ENCODE measurements around the gene MGLL.

The MGLL gene

DNA sequence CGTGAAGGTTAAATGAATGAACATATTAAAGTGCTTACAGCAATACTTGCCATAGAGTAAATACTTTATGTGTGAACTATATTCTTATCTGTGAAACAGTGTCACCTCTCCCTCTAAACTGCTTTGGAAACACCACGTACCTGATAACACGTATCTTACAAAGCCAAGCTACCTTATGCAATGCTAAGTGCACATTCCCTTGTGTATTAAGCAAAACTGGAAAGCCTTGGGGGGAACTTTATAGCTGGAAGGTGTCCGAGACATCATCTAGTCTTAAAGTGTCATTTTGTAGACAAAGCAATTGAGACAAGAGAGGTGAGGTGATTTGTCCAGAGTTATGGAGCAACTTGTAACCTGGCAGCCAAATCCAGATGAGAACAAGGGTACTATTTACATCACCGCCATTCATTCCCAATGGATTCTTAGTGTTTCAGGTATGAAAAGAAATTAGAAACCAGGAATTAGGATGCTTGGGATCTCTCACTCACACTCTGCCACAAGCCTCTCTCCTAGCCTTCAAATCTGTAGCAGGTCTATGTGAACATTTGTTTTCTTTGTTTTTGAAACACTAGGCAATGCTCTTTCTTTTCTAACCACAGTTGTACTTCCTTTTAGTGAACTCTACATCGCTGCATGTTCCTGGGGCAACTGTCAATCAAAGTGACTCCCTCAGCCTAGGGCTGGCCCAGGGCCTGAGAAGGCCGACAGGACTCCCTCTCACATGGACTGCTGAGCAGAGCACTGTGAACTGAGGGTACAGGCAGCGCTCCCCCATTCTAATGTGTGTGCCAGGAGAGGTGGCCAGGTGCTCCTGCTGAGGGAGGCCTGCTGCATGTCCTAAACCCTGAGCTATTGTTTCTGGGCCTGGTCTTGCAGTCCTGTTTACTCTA, 13.9 kb upstream of the MGLL start:
- in situ Hi-C loops (cut with MboI; ENCODE audit: low sequenced_read_pairs) = no loop called here

DNA sequence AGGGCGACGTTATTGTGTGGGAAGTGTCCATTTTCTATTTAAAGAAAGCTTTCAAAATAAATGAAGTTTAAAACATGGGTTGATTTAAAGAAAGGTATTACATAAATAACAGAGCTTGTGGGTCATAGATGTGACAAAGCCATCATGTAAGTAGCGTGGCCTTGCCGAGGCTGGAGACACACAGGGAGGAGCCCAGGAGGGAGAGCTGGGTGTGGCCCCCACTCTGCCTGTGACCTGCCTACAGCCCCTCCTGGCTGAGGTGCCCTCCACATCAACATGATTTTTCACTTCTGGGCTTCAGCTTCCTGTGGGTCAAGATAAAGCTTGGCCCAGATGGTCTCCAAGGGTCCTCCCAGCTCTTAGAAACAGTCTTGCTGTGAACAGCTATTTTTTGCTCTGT, 12.5 kb upstream of the MGLL start:
- in situ Hi-C loops (cut with MboI; ENCODE audit: low sequenced_read_pairs) = no loop called here

GRCh38 chr3:127833281-127834032, 11.1 kb upstream of the MGLL start:
- in situ Hi-C loops (cut with MboI; ENCODE audit: low sequenced_read_pairs) = no loop called here

DNA sequence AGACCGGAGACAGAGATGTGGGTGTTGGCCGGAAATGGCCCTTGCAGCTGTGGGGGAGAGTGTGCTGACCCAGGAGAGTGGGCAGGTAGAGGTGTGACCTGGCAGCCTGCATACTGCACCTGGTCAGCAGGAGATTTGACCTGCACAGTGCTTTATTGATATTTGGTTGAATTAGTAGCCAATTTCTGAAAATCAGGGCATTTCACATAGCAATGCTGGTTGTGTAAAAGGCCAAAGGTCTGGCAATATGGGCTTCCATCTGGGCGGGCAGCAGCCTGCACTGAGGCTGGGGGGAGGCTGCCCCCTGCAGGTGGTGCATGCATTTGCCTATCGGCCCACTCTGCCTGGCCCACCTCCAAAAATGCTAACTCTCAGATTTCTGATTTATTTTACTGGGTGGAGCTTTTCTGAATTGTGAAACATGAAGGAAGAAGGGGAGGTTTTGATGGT, 9.4 kb upstream of the MGLL start:
- in situ Hi-C loops (cut with MboI; ENCODE audit: low sequenced_read_pairs) = no loop called here

DNA sequence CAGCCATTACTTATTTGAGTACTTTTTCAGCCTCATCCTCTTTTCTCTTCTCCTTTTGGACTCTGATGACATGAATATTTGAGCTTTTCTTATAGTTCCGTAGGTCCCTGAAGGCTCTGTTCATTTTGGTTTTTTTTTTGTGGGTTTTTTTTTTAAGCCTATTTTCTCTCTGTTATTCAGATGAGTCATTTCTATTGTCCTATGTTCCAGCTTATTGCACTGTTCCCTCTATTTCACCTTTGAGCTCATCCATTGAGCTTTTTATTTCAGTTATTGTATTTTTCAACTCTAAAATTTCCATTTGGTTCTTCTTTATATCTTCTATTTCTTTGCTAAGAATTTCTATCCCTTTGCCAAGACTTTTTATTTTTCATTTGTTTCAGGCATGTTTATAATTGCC, 7.2 kb upstream of the MGLL start:
- in situ Hi-C loops (cut with MboI; ENCODE audit: low sequenced_read_pairs) = no loop called here

GRCh38 chr3:127827808-127828207, 5.5 kb upstream of the MGLL start:
- in situ Hi-C loops (cut with MboI; ENCODE audit: low sequenced_read_pairs) = no loop called here

- in situ Hi-C loops (cut with MboI; ENCODE audit: low sequenced_read_pairs) = no loop called here
These were observed 3.4 kb upstream of the MGLL start for GRCh38 chr3:127825756-127826155.

GRCh38 chr3:127824151-127824825, 2.0 kb upstream of the MGLL start:
- in situ Hi-C loops (cut with MboI; ENCODE audit: low sequenced_read_pairs) = no loop called here

GRCh38 chr3:127823426-127823857, 1.1 kb upstream of the MGLL start:
- in situ Hi-C loops (cut with MboI; ENCODE audit: low sequenced_read_pairs) = no loop called here

DNA sequence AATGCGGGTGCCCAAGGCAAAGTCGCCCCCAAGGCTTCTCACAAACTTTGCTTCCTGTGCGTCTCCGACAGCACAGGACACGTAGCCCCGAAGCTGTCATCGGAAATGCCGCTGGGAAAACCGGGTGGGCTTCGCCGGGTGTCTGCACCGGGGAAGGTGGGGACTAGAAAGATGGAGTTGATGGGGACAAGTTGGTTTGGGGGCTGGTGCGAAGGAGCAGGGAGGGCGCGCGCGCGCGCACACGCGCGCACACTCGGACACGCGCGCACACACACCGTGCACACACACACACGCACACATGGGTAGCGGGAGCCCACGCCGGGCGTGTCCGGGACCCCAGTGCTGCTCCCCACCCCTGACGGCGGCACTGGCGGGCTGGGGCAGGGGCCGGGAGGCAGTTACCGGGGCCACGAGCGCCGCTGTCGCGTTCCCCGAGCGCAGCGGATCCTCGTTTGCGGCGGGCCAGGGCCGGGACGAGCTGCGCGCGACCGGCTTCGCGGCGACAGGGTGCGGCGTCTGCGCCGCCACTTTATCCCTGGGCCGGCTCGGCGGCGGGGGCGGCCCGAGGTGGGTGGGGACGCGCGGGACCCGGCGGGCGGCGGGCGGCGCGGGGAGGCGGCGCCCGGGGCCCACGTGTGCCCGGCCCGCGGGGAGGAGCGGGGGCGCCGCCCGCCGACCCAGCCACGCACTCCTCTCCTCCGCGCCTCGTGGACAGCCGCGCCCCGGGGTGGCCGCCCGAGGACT, 539 bp upstream of the MGLL start:
- in situ Hi-C loops (cut with MboI; ENCODE audit: low sequenced_read_pairs) = no loop called here

DNA sequence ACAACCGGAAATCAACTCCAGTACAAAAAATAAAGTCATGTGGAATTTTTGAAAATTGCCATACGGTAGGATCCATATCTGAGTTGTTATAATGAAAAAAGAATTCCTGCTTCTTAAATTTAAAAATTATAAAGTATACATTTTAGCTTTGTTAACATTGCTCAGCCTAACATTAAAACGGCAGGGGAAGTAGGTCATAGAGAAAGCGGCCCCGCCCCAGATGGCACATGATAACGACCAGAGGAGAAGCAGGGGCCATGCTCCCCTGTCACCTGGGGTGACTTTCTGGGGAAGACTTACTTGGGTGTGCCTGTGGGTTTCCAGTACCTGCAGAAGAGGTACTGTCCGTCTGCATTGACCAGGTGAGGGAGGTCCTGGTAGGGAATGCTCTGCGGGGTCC, 921 bp downstream of the MGLL start:
- in situ Hi-C loops (cut with MboI; ENCODE audit: low sequenced_read_pairs) = no loop called here

- in situ Hi-C loops (cut with MboI; ENCODE audit: low sequenced_read_pairs) = no loop called here
These were observed 1.4 kb downstream of the MGLL start for GRCh38 chr3:127820826-127821313.

- in situ Hi-C loops (cut with MboI; ENCODE audit: low sequenced_read_pairs) = no loop called here
These were observed 2.0 kb downstream of the MGLL start for GRCh38 chr3:127820221-127820825.

GRCh38 chr3:127819656-127820055, 2.7 kb downstream of the MGLL start:
- in situ Hi-C loops (cut with MboI; ENCODE audit: low sequenced_read_pairs) = no loop called here

DNA sequence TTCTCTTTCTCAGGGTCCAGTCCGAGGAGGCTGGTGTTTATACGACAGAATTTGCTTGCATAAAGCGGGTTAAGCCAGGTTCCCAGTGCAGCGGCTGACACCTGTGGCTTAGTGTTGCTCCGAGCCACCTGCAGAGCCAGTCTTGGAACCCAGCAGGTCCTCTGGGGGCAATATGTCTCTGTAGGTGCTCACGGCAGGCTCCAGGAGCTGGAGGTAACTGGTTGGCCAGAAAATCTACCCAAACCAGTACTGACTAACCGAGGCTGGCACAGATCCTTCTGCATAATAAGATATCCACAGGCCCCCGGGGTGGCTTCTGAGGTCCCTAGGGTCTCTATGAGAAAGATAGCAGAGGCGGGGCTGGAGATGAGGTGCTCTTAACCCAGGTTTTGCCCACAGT, 3.2 kb downstream of the MGLL start:
- in situ Hi-C loops (cut with MboI; ENCODE audit: low sequenced_read_pairs) = no loop called here

DNA sequence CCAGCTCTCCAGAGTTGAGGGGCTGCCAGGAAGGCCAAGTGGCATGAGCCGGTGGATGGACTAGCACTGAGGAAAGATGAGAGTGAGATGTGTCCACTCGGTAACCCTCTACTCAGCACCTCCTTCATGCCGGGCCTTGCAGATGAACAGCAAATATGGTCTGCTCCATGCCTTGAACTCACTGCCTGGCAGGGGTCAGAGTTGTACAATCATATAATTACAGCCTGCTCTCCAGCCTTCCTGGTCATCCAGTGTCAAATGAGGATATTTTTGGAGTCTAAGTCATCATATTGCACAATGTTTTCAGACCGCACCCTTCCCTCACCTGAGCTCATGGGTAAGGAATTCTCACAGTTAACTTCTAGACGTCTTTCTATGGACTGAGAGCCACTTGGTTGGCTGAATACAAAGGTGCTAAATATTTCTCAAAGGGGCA, 4.9 kb downstream of the MGLL start:
- in situ Hi-C loops (cut with MboI; ENCODE audit: low sequenced_read_pairs) = no loop called here

- in situ Hi-C loops (cut with MboI; ENCODE audit: low sequenced_read_pairs) = no loop called here
These were observed 5.4 kb downstream of the MGLL start for GRCh38 chr3:127816783-127817405.

DNA sequence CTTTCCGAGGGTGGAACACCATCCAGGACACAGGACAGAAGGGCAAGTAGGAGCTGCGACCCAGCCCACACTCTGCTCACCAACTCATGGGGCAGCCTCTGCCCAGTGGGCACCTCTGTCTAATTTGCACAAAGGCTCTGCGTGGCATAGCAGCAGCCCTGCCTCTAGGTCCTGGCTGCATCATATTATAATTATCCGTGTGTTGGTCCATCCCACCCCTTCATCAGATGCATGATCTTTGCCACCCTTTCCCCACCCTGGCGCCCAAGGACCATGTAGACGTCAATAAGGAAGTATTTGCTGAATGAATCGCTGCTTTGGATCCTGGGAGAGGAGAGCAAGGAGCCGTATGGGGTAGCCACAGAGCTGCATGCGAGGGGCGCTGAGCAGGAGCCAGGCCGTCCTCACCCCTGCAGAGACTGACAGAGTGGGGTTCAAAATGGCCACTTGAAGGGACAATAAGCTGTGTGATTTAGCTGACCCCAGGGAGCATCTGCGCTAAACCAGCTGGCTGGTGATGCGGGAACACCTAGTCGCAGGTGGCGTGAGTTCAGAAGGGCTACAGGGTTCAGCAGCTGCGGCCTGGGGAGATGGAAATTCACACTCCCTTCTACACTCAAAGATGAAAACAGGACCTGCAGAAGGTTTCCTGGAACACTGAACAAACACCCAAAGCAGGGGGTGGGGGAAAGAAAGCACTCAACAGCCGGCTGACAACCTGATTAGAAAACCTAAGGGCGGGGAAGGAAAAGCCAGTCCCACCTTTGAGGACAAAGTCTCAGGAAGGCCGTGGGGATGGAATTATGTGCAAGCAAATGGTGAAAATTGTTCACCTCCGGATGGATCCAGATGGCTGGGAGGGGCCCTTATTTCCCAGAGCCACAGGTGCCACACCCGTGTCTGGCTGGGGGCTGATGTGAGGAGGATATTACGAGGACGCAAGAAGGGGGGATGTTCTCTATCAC, 6.4 kb downstream of the MGLL start:
- in situ Hi-C loops (cut with MboI; ENCODE audit: low sequenced_read_pairs) = no loop called here

DNA sequence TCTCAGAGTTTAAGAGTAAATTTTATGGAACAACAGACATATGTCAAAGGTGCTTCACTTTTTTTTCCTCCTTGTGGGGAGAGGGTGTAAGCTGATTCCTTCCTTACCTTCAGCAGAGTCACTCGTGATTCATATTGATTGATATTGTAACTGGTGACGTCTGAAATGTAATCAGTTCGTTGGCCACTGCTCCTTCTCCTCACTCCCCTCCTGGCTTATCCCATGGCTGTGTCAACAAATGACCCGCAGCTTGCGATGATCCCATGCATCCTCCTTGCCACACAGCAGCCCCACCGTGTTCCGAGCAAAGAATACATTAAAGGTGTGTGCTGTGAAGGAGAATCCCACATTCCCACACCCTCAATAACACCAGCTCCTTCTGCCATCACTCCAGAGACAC, 7.3 kb downstream of the MGLL start:
- in situ Hi-C loops (cut with MboI; ENCODE audit: low sequenced_read_pairs) = no loop called here
